Activated T-cell treated with anti-CD3 and anti-CD28 coated beads, Interleukin-2, amount 50 U/mL, for 24 hours (primary cell): ENCODE data around the gene PLCB3.

ENCODE experiments used
- DNase-seq: peaks from one replicate; pipeline ENCODE4 v3.0.0-alpha.2; 2020
- H3K27ac Mint-ChIP-seq: 2 replicates; pipeline ENCODE4 v1.8.0; 2020; ENCODE audit warnings: mild to moderate bottlenecking, mixed read lengths
- H3K27me3 Mint-ChIP-seq: 2 replicates; pipeline ENCODE4 v1.8.0; 2020; ENCODE audit warnings: mixed read lengths
- H3K36me3 Mint-ChIP-seq: 2 replicates; pipeline ENCODE4 v1.8.0; 2020; ENCODE audit warnings: low read depth, mixed read lengths
- H3K4me1 Mint-ChIP-seq: 2 replicates; pipeline ENCODE4 v1.8.0; 2020; ENCODE audit warnings: low read depth, mixed read lengths
- H3K4me3 Mint-ChIP-seq: 2 replicates; pipeline ENCODE4 v1.8.0; 2020; ENCODE audit warnings: mild to moderate bottlenecking, moderate library complexity, mixed read lengths
- H3K9me3 Mint-ChIP-seq: 2 replicates; pipeline ENCODE4 v1.8.0; 2020; ENCODE audit warnings: mixed read lengths

PLCB3 gene

DNA sequence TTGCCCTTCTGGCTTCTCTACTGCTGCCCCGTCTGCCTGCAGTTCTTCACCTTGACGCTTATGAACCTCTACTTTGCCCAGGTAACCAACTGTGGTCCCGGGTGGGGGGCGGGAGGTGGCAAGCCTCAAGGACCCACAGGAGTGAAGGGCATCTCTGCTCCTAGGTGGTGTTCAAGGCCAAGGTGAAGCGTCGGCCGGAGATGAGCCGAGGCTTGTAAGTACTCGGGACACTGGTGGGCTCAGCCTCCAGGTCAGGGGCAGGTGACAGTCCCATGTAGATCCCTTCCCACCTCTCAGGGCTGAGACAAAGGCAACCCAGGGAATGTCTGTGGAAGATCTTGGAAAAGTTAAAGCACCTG is 35.5 kb downstream of the PLCB3 start:
- peak overlapping the region; percentile 75 for H3K4me3 Mint-ChIP-seq
- H3K27me3 Mint-ChIP-seq: peaks cover 11% of the 10 kb centered on the region
- no peak for DNase-seq
- peaks cover 10% of the 10 kb centered on the region for H3K36me3 Mint-ChIP-seq
- peaks cover 23% of the 10 kb centered on the region for H3K4me1 Mint-ChIP-seq
- H3K9me3 Mint-ChIP-seq: no peaks in the 10 kb centered on the region
- H3K27ac Mint-ChIP-seq: no peak overlapping the region

DNA sequence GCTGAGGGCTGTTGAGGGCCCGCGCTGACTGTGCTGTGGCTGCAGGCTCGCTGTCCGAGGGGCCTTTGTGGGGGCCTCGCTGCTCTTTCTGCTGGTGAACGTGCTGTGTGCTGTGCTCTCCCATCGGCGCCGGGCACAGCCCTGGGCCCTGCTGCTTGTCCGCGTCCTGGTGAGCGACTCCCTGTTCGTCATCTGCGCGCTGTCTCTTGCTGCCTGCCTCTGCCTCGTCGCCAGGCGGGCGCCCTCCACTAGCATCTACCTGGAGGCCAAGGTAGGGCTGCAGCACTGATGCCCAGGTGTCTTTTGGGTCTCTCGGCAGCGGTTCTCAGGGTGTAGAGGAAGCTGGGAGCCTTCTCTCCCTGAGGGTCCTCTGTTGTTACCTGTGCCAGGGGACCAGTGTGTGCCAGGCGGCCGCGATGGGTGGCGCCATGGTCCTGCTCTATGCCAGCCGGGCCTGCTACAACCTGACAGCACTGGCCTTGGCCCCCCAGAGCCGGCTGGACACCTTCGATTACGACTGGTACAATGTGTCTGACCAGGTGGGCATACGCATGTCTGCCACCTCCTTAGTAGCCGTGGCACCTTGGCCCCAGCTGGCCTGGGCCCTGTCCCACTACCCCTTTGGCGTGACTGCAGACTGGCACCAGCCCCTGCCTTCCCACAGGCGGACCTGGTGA is 36.5 kb downstream of the PLCB3 start:
- H3K4me1 Mint-ChIP-seq: peaks cover 23% of the 10 kb centered on the region
- H3K4me3 Mint-ChIP-seq: no peak overlapping the region
- no peaks in the 10 kb centered on the region for H3K9me3 Mint-ChIP-seq
- DNase-seq: no peak
- peaks cover 17% of the 10 kb centered on the region for H3K27me3 Mint-ChIP-seq
- peaks cover 6% of the 10 kb centered on the region for H3K36me3 Mint-ChIP-seq
- H3K27ac Mint-ChIP-seq: no peak overlapping the region

DNA sequence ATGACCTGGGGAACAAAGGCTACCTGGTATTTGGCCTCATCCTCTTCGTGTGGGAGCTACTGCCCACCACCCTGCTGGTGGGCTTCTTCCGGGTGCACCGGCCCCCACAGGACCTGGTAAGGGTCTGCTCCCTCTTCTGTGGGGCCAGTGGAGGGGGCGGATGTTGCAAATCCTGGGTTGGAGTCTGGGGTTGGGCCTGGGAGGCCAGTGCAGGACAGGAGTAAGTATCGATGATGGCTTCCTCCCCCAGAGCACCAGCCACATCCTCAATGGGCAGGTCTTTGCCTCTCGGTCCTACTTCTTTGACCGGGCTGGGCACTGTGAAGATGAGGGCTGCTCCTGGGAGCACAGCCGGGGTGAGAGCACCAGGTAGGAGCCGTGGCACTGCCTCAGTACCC is 37.0 kb downstream of the PLCB3 start:
- Mint-ChIP-seq H3K9me3 (no peaks in the 10 kb centered on the region), H3K27ac (no peak overlapping the region), H3K4me1 (peaks cover 18% of the 10 kb centered on the region), H3K27me3 (peaks cover 22% of the 10 kb centered on the region), H3K36me3 (peaks cover 3% of the 10 kb centered on the region), H3K4me3 (no peak overlapping the region)
- DNase-seq: no peak

DNA sequence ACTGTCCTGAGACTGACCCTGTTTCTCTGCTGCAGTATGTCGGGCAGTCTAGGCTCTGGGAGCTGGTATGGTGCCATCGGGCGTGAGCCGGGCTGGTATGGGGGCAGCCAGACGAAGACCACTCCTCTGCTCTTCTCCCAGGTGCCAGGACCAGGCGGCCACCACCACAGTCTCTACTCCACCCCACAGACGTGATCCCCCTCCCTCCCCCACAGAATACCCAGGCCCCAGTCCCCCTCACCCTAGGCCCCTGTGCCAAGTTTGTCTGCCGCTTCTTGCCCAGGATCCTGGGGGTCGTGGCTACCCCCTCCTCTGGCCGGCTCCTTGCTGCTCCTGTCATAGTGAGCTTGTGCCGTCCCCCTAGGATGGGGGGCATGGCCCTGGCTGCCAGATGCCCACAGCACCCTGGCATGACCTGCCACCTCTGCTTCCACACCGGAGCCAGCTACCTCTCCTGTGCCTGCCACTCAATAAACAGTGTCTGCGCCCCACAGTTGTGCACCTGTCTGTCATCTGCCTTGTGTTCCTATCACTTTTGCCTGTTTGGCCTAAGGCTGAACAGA is 37.8 kb downstream of the PLCB3 start:
- peaks cover 15% of the 10 kb centered on the region for H3K4me1 Mint-ChIP-seq
- no peak overlapping the region for H3K27ac Mint-ChIP-seq
- peaks cover 30% of the 10 kb centered on the region for H3K27me3 Mint-ChIP-seq
- no peak overlapping the region for H3K4me3 Mint-ChIP-seq
- H3K9me3 Mint-ChIP-seq: no peaks in the 10 kb centered on the region
- peaks cover 3% of the 10 kb centered on the region for H3K36me3 Mint-ChIP-seq
- DNase-seq: no peak

GRCh38 chr11:64290352-64291261 is 39.3 kb downstream of the PLCB3 start:
- Mint-ChIP-seq H3K36me3 (no peaks in the 10 kb centered on the region), H3K9me3 (no peaks in the 10 kb centered on the region), H3K27me3 (peaks cover 43% of the 10 kb centered on the region), H3K4me1 (peaks cover 13% of the 10 kb centered on the region), H3K4me3 (no peak overlapping the region), H3K27ac (no peak overlapping the region)
- DNase-seq: no peak

GRCh38 chr11:64291262-64291751 is 40.0 kb downstream of the PLCB3 start, which contains the start of gene KCNK4:
KCNK4 (plus strand) TSS chr11:64291302; CDS start chr11:64293019, 1,717 bp downstream.
- peaks cover 50% of the 10 kb centered on the region for H3K27me3 Mint-ChIP-seq
- DNase-seq: no peak
- no peak within 1 kb of the TSS for H3K27ac Mint-ChIP-seq

GRCh38 chr11:64291752-64292459 is 40.6 kb downstream of the PLCB3 start:
- H3K4me1 Mint-ChIP-seq: peaks cover 5% of the 10 kb centered on the region
- DNase-seq: peak; percentile 46
- peak overlapping the region; percentile 47 for H3K4me3 Mint-ChIP-seq
- no peaks in the 10 kb centered on the region for H3K36me3 Mint-ChIP-seq
- H3K27me3 Mint-ChIP-seq: peaks cover 56% of the 10 kb centered on the region
- no peaks in the 10 kb centered on the region for H3K9me3 Mint-ChIP-seq
- H3K27ac Mint-ChIP-seq: no peak overlapping the region

More at GRCh38 chr11:64291262-64291751, 40.0 kb downstream of the PLCB3 start, which contains the start of gene KCNK4:
- Mint-ChIP-seq H3K4me1 (peaks cover 11% of the 10 kb centered on the region), H3K4me3 (no peak within 1 kb of the TSS), H3K9me3 (no peaks in the 10 kb centered on the region), H3K36me3 (no peaks in the 10 kb centered on the region)

DNA sequence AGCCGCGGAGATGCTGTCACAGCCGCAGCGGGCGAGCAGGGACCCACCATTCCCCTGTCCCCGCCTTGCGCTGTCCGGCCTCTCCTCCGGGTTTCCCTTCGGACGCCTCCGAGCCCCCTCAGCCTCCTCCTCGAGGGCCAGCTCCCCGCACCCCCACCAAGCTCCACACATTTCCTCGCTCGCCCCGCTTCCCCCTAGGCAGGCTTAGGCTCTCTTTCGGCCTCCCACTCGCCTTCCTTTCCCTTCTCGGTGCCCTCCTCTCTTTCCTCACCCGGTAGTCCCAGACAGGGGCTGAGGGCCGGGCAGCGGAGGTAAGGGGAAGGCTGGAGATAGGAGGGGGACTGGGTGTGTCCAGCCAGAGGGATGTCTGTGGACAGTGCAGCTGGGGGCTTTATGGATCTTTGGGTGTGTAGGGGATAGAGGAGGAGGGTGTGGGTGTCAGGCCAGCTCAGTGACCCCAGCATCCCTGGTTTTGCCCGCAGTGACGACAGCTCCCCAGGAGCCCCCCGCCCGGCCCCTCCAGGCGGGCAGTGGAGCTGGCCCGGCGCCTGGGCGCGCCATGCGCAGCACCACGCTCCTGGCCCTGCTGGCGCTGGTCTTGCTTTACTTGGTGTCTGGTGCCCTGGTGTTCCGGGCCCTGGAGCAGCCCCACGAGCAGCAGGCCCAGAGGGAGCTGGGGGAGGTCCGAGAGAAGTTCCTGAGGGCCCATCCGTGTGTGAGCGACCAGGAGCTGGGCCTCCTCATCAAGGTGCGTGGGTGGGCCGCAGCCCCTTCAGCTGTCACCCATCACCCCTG is 41.3 kb downstream of the PLCB3 start:
- H3K9me3 Mint-ChIP-seq: no peaks in the 10 kb centered on the region
- peaks cover 63% of the 10 kb centered on the region for H3K27me3 Mint-ChIP-seq
- peak overlapping the region; percentile 47 for H3K4me3 Mint-ChIP-seq
- no peak overlapping the region for H3K27ac Mint-ChIP-seq
- H3K36me3 Mint-ChIP-seq: no peaks in the 10 kb centered on the region
- H3K4me1 Mint-ChIP-seq: peaks cover 7% of the 10 kb centered on the region
- DNase-seq: no peak

DNA sequence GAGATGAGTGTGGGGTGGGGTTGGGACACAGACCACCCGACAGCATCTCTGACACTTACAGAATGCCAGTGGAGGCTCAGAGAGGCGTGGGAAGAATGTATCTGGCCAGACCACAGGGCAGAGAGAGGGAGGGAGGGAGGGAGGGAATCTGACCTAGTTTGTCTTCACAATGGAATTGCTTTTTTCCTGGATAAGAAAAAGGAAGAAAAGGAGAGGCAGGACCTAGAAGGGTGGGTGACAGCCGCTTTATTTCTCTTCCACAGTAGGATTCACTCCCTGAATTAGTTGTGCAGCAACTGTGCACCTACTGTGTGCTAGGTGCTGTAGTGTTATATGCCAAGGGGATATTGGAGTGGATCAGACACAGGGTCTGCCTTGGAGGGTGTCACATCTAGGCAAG is 43.4 kb downstream of the PLCB3 start:
- no peaks in the 10 kb centered on the region for H3K36me3 Mint-ChIP-seq
- H3K27ac Mint-ChIP-seq: no peak overlapping the region
- peaks cover 84% of the 10 kb centered on the region for H3K27me3 Mint-ChIP-seq
- H3K4me3 Mint-ChIP-seq: no peak overlapping the region
- DNase-seq: no peak
- H3K9me3 Mint-ChIP-seq: no peaks in the 10 kb centered on the region
- peaks cover 12% of the 10 kb centered on the region for H3K4me1 Mint-ChIP-seq

DNA sequence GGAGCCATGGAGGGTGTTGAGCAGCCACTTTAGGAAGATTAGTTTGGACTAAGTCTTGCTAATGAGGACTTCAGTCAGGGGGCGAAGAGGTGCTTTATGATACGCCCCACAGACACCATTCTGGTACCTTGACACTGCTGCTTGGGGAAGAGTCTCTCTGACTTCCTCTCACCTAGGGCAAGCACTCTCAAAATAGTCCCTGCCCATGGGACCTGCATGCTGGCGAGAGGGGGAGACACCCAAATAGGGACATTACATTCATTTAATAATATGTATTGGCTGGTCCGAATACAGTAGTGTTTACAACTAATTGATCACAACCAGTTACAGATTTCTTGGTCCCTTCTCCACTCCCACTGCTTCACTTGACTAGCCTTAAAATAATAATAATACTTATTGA is 44.4 kb downstream of the PLCB3 start:
- H3K9me3 Mint-ChIP-seq: no peaks in the 10 kb centered on the region
- H3K27me3 Mint-ChIP-seq: peaks cover 88% of the 10 kb centered on the region
- H3K27ac Mint-ChIP-seq: no peak overlapping the region
- peaks cover 19% of the 10 kb centered on the region for H3K4me1 Mint-ChIP-seq
- H3K36me3 Mint-ChIP-seq: no peaks in the 10 kb centered on the region
- no peak overlapping the region for H3K4me3 Mint-ChIP-seq
- DNase-seq: no peak

DNA sequence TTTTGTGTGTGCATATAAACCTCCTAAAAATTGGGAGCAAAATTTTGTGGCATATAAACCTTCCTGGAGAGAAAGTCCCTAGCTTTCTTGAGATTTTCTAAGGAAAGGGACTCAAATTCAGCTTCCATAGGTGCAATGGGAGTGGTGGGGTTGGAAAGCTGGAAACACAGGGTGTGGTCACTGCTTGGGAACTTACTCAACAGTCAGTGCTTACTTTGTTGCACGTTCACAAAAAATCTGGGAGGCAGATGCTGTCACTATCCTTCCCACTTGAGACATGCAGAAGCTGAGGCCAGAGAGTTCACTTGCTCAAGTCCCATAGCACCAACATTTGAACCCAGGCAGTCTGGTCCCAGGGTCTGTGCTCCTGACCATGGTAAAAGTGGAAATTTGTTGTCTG is 44.9 kb downstream of the PLCB3 start:
- Mint-ChIP-seq H3K4me1 (peaks cover 22% of the 10 kb centered on the region), H3K4me3 (no peak overlapping the region), H3K27ac (no peak overlapping the region), H3K27me3 (peaks cover 87% of the 10 kb centered on the region), H3K36me3 (no peaks in the 10 kb centered on the region), H3K9me3 (no peaks in the 10 kb centered on the region)
- no peak for DNase-seq

GRCh38 chr11:64296830-64297698 is 45.7 kb downstream of the PLCB3 start:
- H3K27me3 Mint-ChIP-seq: peaks cover 92% of the 10 kb centered on the region
- H3K4me3 Mint-ChIP-seq: no peak overlapping the region
- no peaks in the 10 kb centered on the region for H3K9me3 Mint-ChIP-seq
- H3K27ac Mint-ChIP-seq: no peak overlapping the region
- peaks cover 22% of the 10 kb centered on the region for H3K4me1 Mint-ChIP-seq
- no peak for DNase-seq
- H3K36me3 Mint-ChIP-seq: no peaks in the 10 kb centered on the region
